Sigmoid colon (tissue), 4 donors: ENCODE results near the gene ENTR1.

Experiments
- CTCF ChIP-seq, 4 experiments: fragments of 450-650 bp in 3 of 4; fragments of 200-600 bp in 1 of 4; IDR thresholded peaks; one replicate each; pipeline ENCODE4 v1.5.1; 2016 to 2019; ENCODE audit warnings: antibody characterized with exemption in 4 of 4, mild to moderate bottlenecking in 3 of 4, moderate library complexity in 2 of 4
- POLR2A ChIP-seq, 2 donors: fragments of 450-650 bp; IDR thresholded peaks; one replicate each; pipeline ENCODE4 v1.6.1; 2016; ENCODE audit warnings: antibody characterized with exemption in 2 of 2, mild to moderate bottlenecking in 2 of 2, moderate library complexity in 2 of 2
- POLR2AphosphoS5 ChIP-seq, 4 donors: sonication (generic); formaldehyde crosslinking; IDR thresholded peaks; one replicate each; pipeline ENCODE4 v1.6.1; 2017; ENCODE audit warnings: antibody characterized with exemption in 4 of 4

GRCh38 chr9:136402067-136402466 lies 8.3 kb downstream of the ENTR1 start:
- TF ChIP-seq CTCF (IDR thresholded peaks at IDR 0.05) (no peak), POLR2A (IDR thresholded peaks at IDR 0.05) (no peak), POLR2AphosphoS5 (IDR thresholded peaks at IDR 0.05) (no peak)
